HG03045 (cell line): Measurements from ENCODE around the gene TJP1.
"Not testable (repeated sequence)": the region's sequence is repeated elsewhere in the genome, so short reads cannot be mapped to it uniquely, and the experiment has no call there.

Source experiments
- ATAC-seq: cut with Tn5 transposase; IDR thresholded peaks from one replicate; pipeline ENCODE4 v1.9.1; 2021; ENCODE audit warnings: mild to moderate bottlenecking, moderate library complexity; ENCODE audit not compliant: unreplicated experiment

Gene TJP1

GRCh38 chr15:29708519-29708918 lies 113.7 kb downstream of the TJP1 start:
- no peak for ATAC-seq

GRCh38 chr15:29704950-29705597 lies 117.2 kb downstream of the TJP1 start:
- no peak for ATAC-seq

- ATAC-seq: no peak
Observed at GRCh38 chr15:29701151-29701550, 121.1 kb downstream of the TJP1 start.

GRCh38 chr15:29700296-29700695 lies 122.0 kb downstream of the TJP1 start:
- no peak for ATAC-seq

GRCh38 chr15:29699791-29700190 lies 122.5 kb downstream of the TJP1 start:
- ATAC-seq: no peak

GRCh38 chr15:29698030-29698701 lies 124.1 kb downstream of the TJP1 start:
- ATAC-seq: no peak

- ATAC-seq: no peak
Observed at GRCh38 chr15:29696950-29697738, 125.1 kb downstream of the TJP1 start.

- ATAC-seq: not testable (repeated sequence)
Observed at GRCh38 chr15:29696506-29696905, 125.8 kb downstream of the TJP1 start.

GRCh38 chr15:29695489-29696167 lies 126.6 kb downstream of the TJP1 start:
- ATAC-seq: no peak

GRCh38 chr15:29693225-29693624 lies 129.0 kb downstream of the TJP1 start:
- ATAC-seq: no peak

GRCh38 chr15:29692527-29692926 lies 129.7 kb downstream of the TJP1 start:
- no peak for ATAC-seq

- ATAC-seq: no peak
Observed at GRCh38 chr15:29690765-29691475, 131.3 kb downstream of the TJP1 start.

- no peak for ATAC-seq
Observed at GRCh38 chr15:29689287-29689986, 132.8 kb downstream of the TJP1 start.

- no peak for ATAC-seq
Observed at GRCh38 chr15:29688506-29689286, 133.6 kb downstream of the TJP1 start.

- no peak for ATAC-seq
Observed at GRCh38 chr15:29687939-29688505, 134.2 kb downstream of the TJP1 start.

GRCh38 chr15:29687204-29687815 lies 135.0 kb downstream of the TJP1 start:
- ATAC-seq: no peak

- ATAC-seq: no peak
Observed at GRCh38 chr15:29686445-29687203, 135.6 kb downstream of the TJP1 start.

- ATAC-seq: no peak
Observed at GRCh38 chr15:29686079-29686425, 136.2 kb downstream of the TJP1 start.
